Liver (tissue), 9 donors: ENCODE measurements around the gene PLEKHA5. TPM values are rescaled to one million over a fixed set of nuclear protein-coding genes. Genes with fewer than 3 reads are reported as not detected.

ENCODE experiments used
- DNase-seq: peaks from one replicate; pipeline ENCODE4 v3.0.0-alpha.2; 2017; ENCODE audit warnings: low spot score
- H3K27ac ChIP-seq, 2 donors: one replicate each; pipeline ENCODE4 v1.7.0; 2013; ENCODE audit warnings: inconsistent platforms in 2 of 2, low read length in 2 of 2, control low read depth in 1 of 2, low read depth in 1 of 2, mild to moderate bottlenecking in 1 of 2
- H3K27me3 ChIP-seq, 4 donors: one replicate each; pipeline versions ENCODE4 v1.6.1 to v1.7.0; 2013; ENCODE audit warnings: low read length in 3 of 4, inconsistent platforms in 1 of 4, mild to moderate bottlenecking in 1 of 4, moderate library complexity in 1 of 4; ENCODE audit not compliant: control insufficient read depth in 4 of 4, insufficient read depth in 4 of 4
- H3K36me3 ChIP-seq, 4 donors: one replicate each; pipeline versions ENCODE4 v1.6.1 to v1.7.0; 2013; ENCODE audit warnings: low read length in 3 of 4, mild to moderate bottlenecking in 3 of 4, low read depth in 1 of 4, moderate library complexity in 1 of 4; ENCODE audit not compliant: control insufficient read depth in 4 of 4, insufficient read depth in 3 of 4
- H3K4me1 ChIP-seq, 4 donors: one replicate each; pipeline versions ENCODE4 v1.6.1 to v1.7.0; 2013; ENCODE audit warnings: low read length in 3 of 4, mild to moderate bottlenecking in 3 of 4, moderate library complexity in 1 of 4; ENCODE audit not compliant: control insufficient read depth in 4 of 4, insufficient read depth in 4 of 4
- H3K4me3 ChIP-seq, 3 donors: one replicate each; pipeline versions ENCODE4 v1.6.1 to v1.7.0; 2013; ENCODE audit warnings: low read length in 3 of 3, control low read depth in 1 of 3, low read depth in 1 of 3, mild to moderate bottlenecking in 1 of 3
- H3K9ac ChIP-seq, 2 donors: one replicate each; pipeline ENCODE4 v1.7.0; 2013; ENCODE audit warnings: low read length in 2 of 2, mild to moderate bottlenecking in 2 of 2, moderate library complexity in 2 of 2, control low read depth in 1 of 2, low read depth in 1 of 2
- H3K9me3 ChIP-seq, 4 donors: one replicate each; pipeline versions ENCODE4 v1.6.1 to v1.7.0; 2013; ENCODE audit warnings: low read length in 3 of 4; ENCODE audit not compliant: control insufficient read depth in 4 of 4
- ATF3 ChIP-seq: IDR thresholded peaks from 2 replicates; pipeline ENCODE4 v1.6.1; 2016; ENCODE audit warnings: antibody characterized with exemption
- EGR1 ChIP-seq, 2 donors: IDR thresholded peaks; 2 replicates each; pipeline ENCODE4 v1.6.1; 2016 to 2018; ENCODE audit warnings: antibody characterized with exemption in 2 of 2, low read depth in 2 of 2
- FOXA1 ChIP-seq: IDR thresholded peaks from 2 replicates; pipeline ENCODE4 v1.6.1; 2016; ENCODE audit warnings: antibody characterized with exemption
- FOXA2 ChIP-seq: IDR thresholded peaks from 2 replicates; pipeline ENCODE4 v1.6.1; 2016; ENCODE audit warnings: antibody characterized with exemption
- GABPA ChIP-seq, 2 donors: IDR thresholded peaks in 1 of 2; conservative IDR thresholded peaks in 1 of 2; 2 replicates each; pipeline ENCODE4 v1.6.1; 2016; ENCODE audit warnings: antibody characterized with exemption in 2 of 2, mild to moderate bottlenecking in 1 of 2, moderate library complexity in 1 of 2
- HNF4A ChIP-seq, 2 donors: conservative IDR thresholded peaks; 2 replicates each; pipeline ENCODE4 v1.6.1; 2016; ENCODE audit warnings: antibody characterized with exemption in 2 of 2, mild to moderate bottlenecking in 2 of 2
- HNF4G ChIP-seq: IDR thresholded peaks from 2 replicates; pipeline ENCODE4 v1.6.1; 2016; ENCODE audit warnings: antibody characterized with exemption
- JUND ChIP-seq, 2 donors: IDR thresholded peaks; 2 replicates each; pipeline ENCODE4 v1.6.1; 2016; ENCODE audit warnings: antibody characterized with exemption in 2 of 2
- MAX ChIP-seq: IDR thresholded peaks from 2 replicates; pipeline ENCODE4 v1.6.1; 2016; ENCODE audit warnings: antibody characterized with exemption
- NR2F2 ChIP-seq: IDR thresholded peaks from 2 replicates; pipeline ENCODE4 v1.6.1; 2016; ENCODE audit warnings: antibody characterized with exemption
- RAD21 ChIP-seq, 2 donors: IDR thresholded peaks; 2 replicates each; pipeline ENCODE4 v1.6.1; 2016; ENCODE audit warnings: antibody characterized with exemption in 2 of 2, mild to moderate bottlenecking in 2 of 2
- RXRA ChIP-seq, 2 donors: IDR thresholded peaks; 2 replicates each; pipeline ENCODE4 v1.6.1; 2017 to 2018; ENCODE audit warnings: antibody characterized with exemption in 2 of 2, mild to moderate bottlenecking in 1 of 2
- SP1 ChIP-seq: IDR thresholded peaks from 2 replicates; pipeline ENCODE4 v1.6.1; 2018; ENCODE audit warnings: antibody characterized with exemption, mild to moderate bottlenecking
- TAF1 ChIP-seq: conservative IDR thresholded peaks from 2 replicates; pipeline ENCODE4 v1.6.1; 2016; ENCODE audit warnings: antibody characterized with exemption, mild to moderate bottlenecking
- YY1 ChIP-seq: IDR thresholded peaks from 2 replicates; pipeline ENCODE4 v1.6.1; 2016; ENCODE audit warnings: antibody characterized with exemption, mild to moderate bottlenecking
- ZBTB33 ChIP-seq: IDR thresholded peaks from 2 replicates; pipeline ENCODE4 v1.6.1; 2016; ENCODE audit warnings: antibody characterized with exemption
- WGBS: extraction: QIAGEN DNeasy Blood & Tissue Kit; methylation state at CpG from one replicate; pipeline ENCODE4 v1.1.7; 2013; 5-methylcytosine and 5-hydroxymethylcytosine counted together
- polyA plus RNA-seq, 2 donors: library from polyadenylated mRNA; stranded (reverse) in 1 of 2; unstranded in 1 of 2; fragments of 200-250 nt in 1 of 2; fragments of >200 nt in 1 of 2; fragmentation: Nextera tagmentation in 1 of 2; extraction: Ambion mirVana in 1 of 2; gene quantifications; one replicate each; pipeline versions ENCODE4 v1.2.1 to v1.2.3, GENCODE V29; 2013 to 2015
- total RNA-seq, 2 donors: library from RNA; depleted of rRNA; stranded (reverse); fragments of >200 nt; gene quantifications; one replicate each; pipeline ENCODE4 v1.2.3, GENCODE V29; 2014
- TF ChIP-seq, protein P1 (sequence below): IDR thresholded peaks from 2 replicates; pipeline ENCODE4 v1.6.1; 2016; ENCODE audit warnings: antibody characterized with exemption, mild to moderate bottlenecking
- TF ChIP-seq, protein P2 (sequence below): fragments of 150-350 bp; IDR thresholded peaks from 2 replicates; pipeline ENCODE4 v1.5.1; 2017; ENCODE audit warnings: improper control_type of control experiment, low read depth, low read length; ENCODE audit not compliant: missing input control
- donor health status: healthy.
- donor health status: healthy.
- donor health status: healthy.
- donor health status: healthy.
- donor health status: healthy.

The PLEKHA5 gene
- total and polyA plus RNA-seq, 4 donors, result 4.6 to 25.5 (median 16.8) TPM

GRCh38 chr12:19196959-19197630 is 67.6 kb downstream of the PLEKHA5 start:
- no peak for DNase-seq
- 75% methylated on average over 6 of the region's 6 CpGs for WGBS
- TF ChIP-seq NR2F2 (no peak), GABPA (IDR thresholded peaks at IDR 0.05 in 1 of 2, conservative IDR thresholded peaks at IDR 0.05 in 1 of 2) (no peak), SP1 (no peak), HNF4A (conservative IDR thresholded peaks at IDR 0.05) (no peak), RXRA (IDR thresholded peaks at IDR 0.05) (no peak), FOXA2 (no peak)
- TF ChIP-seq, protein P1, sequence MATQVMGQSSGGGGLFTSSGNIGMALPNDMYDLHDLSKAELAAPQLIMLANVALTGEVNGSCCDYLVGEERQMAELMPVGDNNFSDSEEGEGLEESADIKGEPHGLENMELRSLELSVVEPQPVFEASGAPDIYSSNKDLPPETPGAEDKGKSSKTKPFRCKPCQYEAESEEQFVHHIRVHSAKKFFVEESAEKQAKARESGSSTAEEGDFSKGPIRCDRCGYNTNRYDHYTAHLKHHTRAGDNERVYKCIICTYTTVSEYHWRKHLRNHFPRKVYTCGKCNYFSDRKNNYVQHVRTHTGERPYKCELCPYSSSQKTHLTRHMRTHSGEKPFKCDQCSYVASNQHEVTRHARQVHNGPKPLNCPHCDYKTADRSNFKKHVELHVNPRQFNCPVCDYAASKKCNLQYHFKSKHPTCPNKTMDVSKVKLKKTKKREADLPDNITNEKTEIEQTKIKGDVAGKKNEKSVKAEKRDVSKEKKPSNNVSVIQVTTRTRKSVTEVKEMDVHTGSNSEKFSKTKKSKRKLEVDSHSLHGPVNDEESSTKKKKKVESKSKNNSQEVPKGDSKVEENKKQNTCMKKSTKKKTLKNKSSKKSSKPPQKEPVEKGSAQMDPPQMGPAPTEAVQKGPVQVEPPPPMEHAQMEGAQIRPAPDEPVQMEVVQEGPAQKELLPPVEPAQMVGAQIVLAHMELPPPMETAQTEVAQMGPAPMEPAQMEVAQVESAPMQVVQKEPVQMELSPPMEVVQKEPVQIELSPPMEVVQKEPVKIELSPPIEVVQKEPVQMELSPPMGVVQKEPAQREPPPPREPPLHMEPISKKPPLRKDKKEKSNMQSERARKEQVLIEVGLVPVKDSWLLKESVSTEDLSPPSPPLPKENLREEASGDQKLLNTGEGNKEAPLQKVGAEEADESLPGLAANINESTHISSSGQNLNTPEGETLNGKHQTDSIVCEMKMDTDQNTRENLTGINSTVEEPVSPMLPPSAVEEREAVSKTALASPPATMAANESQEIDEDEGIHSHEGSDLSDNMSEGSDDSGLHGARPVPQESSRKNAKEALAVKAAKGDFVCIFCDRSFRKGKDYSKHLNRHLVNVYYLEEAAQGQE, result no peak
- Histone ChIP-seq H3K27me3 (no peaks in the 10 kb centered on the region), H3K4me3 (no peak overlapping the region), H3K36me3 (no peaks in the 10 kb centered on the region), H3K27ac (no peak overlapping the region), H3K9me3 (no peaks in the 10 kb centered on the region), H3K4me1 (peaks cover 3 to 11% (median 5%) of the 10 kb centered on the region in 4 donors), H3K9ac (no peak overlapping the region)

DNA sequence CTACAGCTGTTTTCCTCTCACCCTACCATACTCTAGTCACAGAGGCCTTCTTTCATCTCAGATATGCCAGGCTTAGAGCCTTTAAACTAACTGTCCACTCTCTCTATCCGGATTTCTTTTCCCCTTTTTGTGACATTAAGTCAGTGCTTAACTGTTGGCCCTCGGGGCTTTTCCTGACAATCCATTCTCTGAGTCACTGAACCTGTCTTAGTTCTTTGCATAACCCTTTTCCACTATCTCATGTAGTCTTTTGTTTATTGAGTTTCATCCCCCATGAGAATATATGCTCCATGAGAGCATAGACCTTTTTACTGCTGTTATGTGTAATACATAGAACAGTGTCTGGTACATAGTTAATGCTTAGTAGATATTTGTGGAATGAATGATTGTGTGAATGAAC is 68.7 kb downstream of the PLEKHA5 start:
- Histone ChIP-seq H3K27ac (no peak overlapping the region), H3K27me3 (no peaks in the 10 kb centered on the region), H3K4me1 (peaks cover 0 to 4% (median 2%) of the 10 kb centered on the region in 4 donors), H3K4me3 (no peak overlapping the region), H3K9ac (no peak overlapping the region), H3K36me3 (peaks cover 0 to under 1% (median 0%) of the 10 kb centered on the region in 4 donors), H3K9me3 (no peaks in the 10 kb centered on the region)
- DNase-seq, result no peak
- WGBS, result 81% methylated on average over 2 of the region's 2 CpGs
- TF ChIP-seq TAF1 (no peak), ATF3 (no peak), YY1 (no peak), GABPA (IDR thresholded peaks at IDR 0.05 in 1 of 2, conservative IDR thresholded peaks at IDR 0.05 in 1 of 2) (no peak), FOXA1 (no peak), SP1 (no peak), JUND (IDR thresholded peaks at IDR 0.05) (no peak), NR2F2 (no peak), FOXA2 (no peak), EGR1 (IDR thresholded peaks at IDR 0.05; ENCODE audit: low read depth in 2 of 2) (no peak), RXRA (IDR thresholded peaks at IDR 0.05) (no peak), ZBTB33 (no peak), HNF4A (conservative IDR thresholded peaks at IDR 0.05) (no peak), HNF4G (no peak), MAX (no peak), RAD21 (IDR thresholded peaks at IDR 0.05) (no peak)
- TF ChIP-seq, protein P1, result no peak
- TF ChIP-seq, protein P2, sequence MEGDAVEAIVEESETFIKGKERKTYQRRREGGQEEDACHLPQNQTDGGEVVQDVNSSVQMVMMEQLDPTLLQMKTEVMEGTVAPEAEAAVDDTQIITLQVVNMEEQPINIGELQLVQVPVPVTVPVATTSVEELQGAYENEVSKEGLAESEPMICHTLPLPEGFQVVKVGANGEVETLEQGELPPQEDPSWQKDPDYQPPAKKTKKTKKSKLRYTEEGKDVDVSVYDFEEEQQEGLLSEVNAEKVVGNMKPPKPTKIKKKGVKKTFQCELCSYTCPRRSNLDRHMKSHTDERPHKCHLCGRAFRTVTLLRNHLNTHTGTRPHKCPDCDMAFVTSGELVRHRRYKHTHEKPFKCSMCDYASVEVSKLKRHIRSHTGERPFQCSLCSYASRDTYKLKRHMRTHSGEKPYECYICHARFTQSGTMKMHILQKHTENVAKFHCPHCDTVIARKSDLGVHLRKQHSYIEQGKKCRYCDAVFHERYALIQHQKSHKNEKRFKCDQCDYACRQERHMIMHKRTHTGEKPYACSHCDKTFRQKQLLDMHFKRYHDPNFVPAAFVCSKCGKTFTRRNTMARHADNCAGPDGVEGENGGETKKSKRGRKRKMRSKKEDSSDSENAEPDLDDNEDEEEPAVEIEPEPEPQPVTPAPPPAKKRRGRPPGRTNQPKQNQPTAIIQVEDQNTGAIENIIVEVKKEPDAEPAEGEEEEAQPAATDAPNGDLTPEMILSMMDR, result no peak
